WI38 (cell line): ENCODE measurements around the gene MEF2C.

Experiments
- H3K4me3 ChIP-seq: 2 replicates; pipeline ENCODE4 v1.5.1; 2011; ENCODE audit warnings: low read depth, mild to moderate bottlenecking, control low read depth, low read length
- TF ChIP-seq, protein P1 (sequence below): IDR thresholded peaks from 2 replicates; pipeline ENCODE4 v1.5.1; 2012; ENCODE audit warnings: low read depth, mild to moderate bottlenecking, control low read depth, low read length

Gene MEF2C

DNA sequence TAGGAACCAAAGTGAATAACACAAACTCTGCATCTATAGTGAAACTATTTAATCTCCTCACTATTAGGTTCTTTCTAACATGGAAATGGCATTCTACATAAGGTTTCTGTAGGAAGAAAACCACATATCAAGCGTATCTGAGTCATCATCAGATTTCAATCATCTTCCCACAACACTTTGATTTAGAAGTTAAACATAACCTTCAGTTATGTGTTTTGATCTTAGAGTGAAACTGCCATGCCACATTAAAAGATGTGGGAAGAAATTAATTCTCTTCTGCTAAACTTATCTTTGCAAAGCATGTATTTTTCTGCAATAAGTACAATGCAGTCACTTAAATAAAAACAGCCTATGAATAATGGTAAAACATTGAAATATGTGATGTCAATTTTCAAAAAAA is 55.0 kb downstream of the MEF2C start:
- H3K4me3 ChIP-seq: no peak overlapping the region
- TF ChIP-seq, protein P1, sequence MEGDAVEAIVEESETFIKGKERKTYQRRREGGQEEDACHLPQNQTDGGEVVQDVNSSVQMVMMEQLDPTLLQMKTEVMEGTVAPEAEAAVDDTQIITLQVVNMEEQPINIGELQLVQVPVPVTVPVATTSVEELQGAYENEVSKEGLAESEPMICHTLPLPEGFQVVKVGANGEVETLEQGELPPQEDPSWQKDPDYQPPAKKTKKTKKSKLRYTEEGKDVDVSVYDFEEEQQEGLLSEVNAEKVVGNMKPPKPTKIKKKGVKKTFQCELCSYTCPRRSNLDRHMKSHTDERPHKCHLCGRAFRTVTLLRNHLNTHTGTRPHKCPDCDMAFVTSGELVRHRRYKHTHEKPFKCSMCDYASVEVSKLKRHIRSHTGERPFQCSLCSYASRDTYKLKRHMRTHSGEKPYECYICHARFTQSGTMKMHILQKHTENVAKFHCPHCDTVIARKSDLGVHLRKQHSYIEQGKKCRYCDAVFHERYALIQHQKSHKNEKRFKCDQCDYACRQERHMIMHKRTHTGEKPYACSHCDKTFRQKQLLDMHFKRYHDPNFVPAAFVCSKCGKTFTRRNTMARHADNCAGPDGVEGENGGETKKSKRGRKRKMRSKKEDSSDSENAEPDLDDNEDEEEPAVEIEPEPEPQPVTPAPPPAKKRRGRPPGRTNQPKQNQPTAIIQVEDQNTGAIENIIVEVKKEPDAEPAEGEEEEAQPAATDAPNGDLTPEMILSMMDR: no peak

DNA sequence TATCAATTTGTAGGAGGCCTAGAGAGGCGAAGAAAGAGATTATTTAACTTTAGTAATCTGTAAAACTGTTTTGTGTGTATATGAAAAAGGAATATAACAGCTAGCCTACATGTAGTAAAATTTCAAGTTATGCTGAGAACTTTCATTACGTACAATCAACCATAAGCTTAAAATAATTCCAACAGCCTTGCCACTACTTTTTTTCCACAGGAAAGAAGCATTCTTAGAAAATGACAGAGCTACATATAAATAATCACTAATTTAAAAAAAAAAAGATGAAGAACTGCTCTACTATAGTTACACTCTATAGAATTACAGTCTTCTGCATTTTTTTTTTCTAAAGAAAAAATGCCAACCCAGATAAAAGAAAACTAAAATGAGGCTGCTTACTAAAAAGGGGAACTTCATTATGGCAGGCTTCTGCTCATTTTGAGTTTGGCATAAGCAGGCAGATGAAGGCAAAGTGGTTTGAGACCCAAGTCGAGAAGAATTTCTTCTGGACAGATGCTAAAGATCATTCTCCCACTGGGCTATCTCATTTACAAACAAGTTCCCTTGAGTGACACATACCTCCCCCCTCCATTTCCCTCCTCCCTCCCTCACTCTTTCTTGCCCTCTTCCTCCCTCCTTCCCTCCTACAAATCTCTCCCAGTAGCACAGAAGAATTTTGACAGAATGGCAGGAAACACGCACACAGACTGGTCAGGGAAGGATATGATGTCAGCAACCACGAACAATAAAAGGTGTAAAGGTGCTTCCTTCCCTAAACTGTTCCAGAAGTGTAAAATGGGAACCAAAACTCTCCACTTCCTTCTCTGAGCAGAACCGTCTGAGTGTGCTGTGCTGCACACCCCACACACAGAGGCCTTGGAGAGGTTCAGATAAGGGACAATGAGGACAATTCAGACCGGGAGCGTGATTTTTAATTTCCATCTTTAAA is 56.1 kb downstream of the MEF2C start:
- H3K4me3 ChIP-seq: peak overlapping the region; percentile 31
- TF ChIP-seq, protein P1: no peak

DNA sequence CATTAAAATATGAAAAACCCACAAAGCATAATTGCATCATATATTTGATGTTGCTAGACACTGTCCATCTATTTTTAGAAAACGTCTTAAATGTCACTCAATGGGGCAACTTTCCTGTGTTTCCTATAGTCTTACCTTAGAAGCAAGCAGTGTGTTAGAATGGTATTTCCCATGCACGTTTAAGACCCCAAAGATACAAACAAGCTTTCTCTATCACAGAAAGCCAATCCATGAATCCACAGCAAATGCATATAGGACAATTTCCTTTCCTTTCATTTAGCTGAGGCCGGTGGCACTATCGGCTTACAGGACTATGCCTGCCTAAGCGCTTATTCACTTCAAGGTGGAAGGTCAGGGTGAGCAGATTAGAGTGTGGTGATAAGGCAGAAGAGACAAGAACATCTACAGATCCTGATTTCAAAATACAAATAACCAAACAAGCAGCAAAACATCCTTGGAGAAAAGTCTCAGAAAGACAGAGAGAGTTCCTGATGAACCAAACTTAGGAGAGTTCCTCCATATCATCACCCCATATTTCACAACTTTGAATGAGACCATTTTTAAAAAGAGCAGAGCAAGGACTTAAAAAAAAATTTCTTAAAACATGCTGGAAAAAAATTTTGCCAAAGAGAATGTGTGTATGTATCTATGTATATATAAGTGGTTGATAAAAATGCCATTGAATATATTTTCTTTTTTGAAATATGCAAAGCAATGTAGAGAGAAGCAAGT is 57.2 kb downstream of the MEF2C start:
- no peak overlapping the region for H3K4me3 ChIP-seq
- TF ChIP-seq, protein P1: no peak

DNA sequence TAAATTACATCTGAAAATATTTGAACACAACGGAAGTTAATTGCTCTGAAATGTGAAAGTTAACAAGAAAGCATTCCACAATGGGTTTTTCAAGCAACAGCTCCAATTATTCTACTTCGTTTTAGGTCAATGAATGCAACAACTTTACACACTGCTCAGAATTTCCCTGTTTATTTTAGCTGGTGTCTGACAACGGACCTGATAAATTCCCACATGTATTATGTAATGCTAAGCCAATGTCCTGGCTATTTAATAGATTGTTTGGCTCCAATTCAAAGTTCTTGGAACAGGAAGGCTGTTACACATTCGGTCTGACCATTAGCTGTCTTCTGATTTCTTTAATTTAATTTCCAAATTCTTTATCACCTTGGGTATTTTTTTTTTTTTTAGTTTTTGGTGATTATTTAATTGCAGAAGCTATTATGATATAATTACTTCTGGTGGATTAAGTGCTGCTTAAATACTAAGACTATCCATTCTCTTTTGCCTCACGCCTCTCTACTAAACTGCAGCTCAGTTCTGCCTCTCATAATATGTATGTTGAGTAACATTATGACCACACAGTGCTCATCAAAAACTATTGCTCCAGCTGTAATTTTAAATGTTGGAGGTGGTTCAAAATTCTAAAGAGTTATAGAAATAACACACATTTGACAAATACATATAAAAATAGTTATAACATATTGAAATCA is 57.9 kb downstream of the MEF2C start:
- H3K4me3 ChIP-seq: no peak overlapping the region
- TF ChIP-seq, protein P1: no peak

DNA sequence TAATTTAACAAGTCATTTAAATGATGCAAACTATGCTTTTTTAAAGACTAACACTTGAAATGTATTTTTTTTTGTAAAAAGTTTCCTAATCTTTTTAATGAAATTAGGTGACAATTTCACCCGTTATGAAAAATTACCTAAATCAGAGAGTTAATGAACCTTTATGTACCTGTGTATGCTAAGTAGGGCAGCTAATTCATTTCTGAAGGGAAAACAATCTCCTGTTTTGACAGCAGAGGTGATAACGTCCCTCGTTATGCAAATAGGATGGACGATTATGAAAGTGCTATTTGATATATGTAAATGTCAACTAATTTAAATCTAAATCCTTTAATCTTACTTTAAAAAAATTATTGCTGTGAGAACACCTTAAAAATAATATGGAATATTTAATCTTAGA is 58.8 kb downstream of the MEF2C start:
- H3K4me3 ChIP-seq: no peak overlapping the region
- TF ChIP-seq, protein P1: no peak

DNA sequence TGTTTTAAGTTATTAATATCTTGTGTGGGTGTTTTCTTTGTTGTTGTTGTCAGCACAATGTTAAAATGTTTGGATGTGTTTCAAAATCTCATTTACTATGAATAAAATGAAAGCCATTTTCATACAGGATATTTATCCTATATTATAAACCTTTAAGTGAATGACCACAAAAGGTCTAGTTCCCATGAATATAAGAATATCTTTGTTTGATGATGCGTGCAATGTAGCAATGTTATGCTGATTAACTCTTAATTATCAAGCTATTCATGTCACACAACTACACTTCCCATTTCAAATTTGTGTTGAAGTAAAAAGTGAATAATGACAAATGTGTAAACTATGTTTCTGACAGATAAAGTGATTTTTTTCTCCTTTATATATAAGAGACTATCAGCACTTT is 59.8 kb downstream of the MEF2C start:
- TF ChIP-seq, protein P1: no peak
- no peak overlapping the region for H3K4me3 ChIP-seq
